Thyroid gland (tissue), 4 donors: Measurements from ENCODE around the gene WDR91. TPM values are rescaled to one million over a fixed set of nuclear protein-coding genes. Genes with fewer than 3 reads are reported as not detected.

Experiments
- DNase-seq, 2 donors: peaks; one replicate each; pipeline ENCODE4 v3.0.0-alpha.2; 2019
- H3K27ac ChIP-seq, 3 donors: fragments of 200-600 bp; sonication (generic); 1 replicate in 2 of 3; 2 replicates in 1 of 3; pipeline ENCODE4 v1.5.1; 2016 to 2019; ENCODE audit warnings: mild to moderate bottlenecking in 1 of 3, moderate library complexity in 1 of 3
- H3K27me3 ChIP-seq: fragments of 200-600 bp; sonication (generic); one replicate; pipeline ENCODE4 v1.5.1; 2019
- H3K36me3 ChIP-seq, 2 donors: fragments of 200-600 bp; sonication (generic); one replicate each; pipeline ENCODE4 v1.5.1; 2016 to 2019
- H3K4me1 ChIP-seq, 2 donors: fragments of 200-600 bp; sonication (generic); one replicate each; pipeline ENCODE4 v1.5.1; 2017 to 2019
- H3K4me3 ChIP-seq, 3 donors: fragments of 200-600 bp; sonication (generic); replicated peaks in 1 of 3; 1 replicate in 2 of 3; 2 replicates in 1 of 3; pipeline ENCODE4 v1.5.1; 2016; ENCODE audit warnings: mild to moderate bottlenecking in 1 of 3
- H3K9me3 ChIP-seq: fragments of 200-600 bp; sonication (generic); one replicate; pipeline ENCODE4 v1.5.1; 2017
- CTCF ChIP-seq, 6 experiments: fragments of 200-600 bp in 3 of 6; fragments of 450-650 bp in 3 of 6; sonication (generic) in 3 of 6; IDR thresholded peaks; one replicate each; pipeline ENCODE4 v1.5.1; 2016 to 2019; ENCODE audit warnings: antibody characterized with exemption in 6 of 6, mild to moderate bottlenecking in 2 of 6, inconsistent platforms in 1 of 6, moderate library complexity in 1 of 6
- POLR2A ChIP-seq, 2 donors: fragments of 450-650 bp; IDR thresholded peaks; one replicate each; pipeline ENCODE4 v1.6.1; 2017; ENCODE audit warnings: antibody characterized with exemption in 2 of 2, mild to moderate bottlenecking in 2 of 2, moderate library complexity in 1 of 2
- WGBS, 2 donors: methylation state at CpG; one replicate each; pipeline ENCODE4 v1.1.5; 2017; 5-methylcytosine and 5-hydroxymethylcytosine counted together
- intact Hi-C: fragments of 100-400 bp; cut with DNase I; formaldehyde crosslinking; loops from one replicate; pipeline ENCODE4 v1.15.1; 2023
- total RNA-seq, 4 donors: library from RNA; depleted of rRNA; stranded (reverse); fragments of >200 nt; gene quantifications; one replicate each; pipeline ENCODE4 v1.2.3, GENCODE V29; 2016

The WDR91 gene
- total RNA-seq, 4 donors from 2014 or later: 8.4 to 34.4 (median 9.1) TPM

GRCh38 chr7:135168489-135169140 lies 42.7 kb downstream of the WDR91 start:
- Histone ChIP-seq H3K4me1 (peaks cover 20 to 44% of the 10 kb centered on the region in 2 donors), H3K27me3 (no peaks in the 10 kb centered on the region), H3K4me3 (no peak overlapping the region), H3K9me3 (no peaks in the 10 kb centered on the region), H3K36me3 (peaks cover 20 to 27% of the 10 kb centered on the region in 2 donors), H3K27ac (peak overlapping the region in 2 of 3 donors; percentile 92 to 95)
- no peak for TF ChIP-seq CTCF (IDR thresholded peaks at IDR 0.05)
- TF ChIP-seq POLR2A (IDR thresholded peaks at IDR 0.05): no peak
- intact Hi-C loops: loop anchor here (10.0 kb wide), 1 partner anchor 514 kb away; no protein-coding TSS in a partner anchor
- WGBS, 2 donors: 92 to 95% methylated on average over 13 of the region's 13 CpGs
- DNase-seq: no peak

- Histone ChIP-seq H3K4me3 (no peak overlapping the region), H3K36me3 (peaks cover 20 to 27% of the 10 kb centered on the region in 2 donors), H3K9me3 (no peaks in the 10 kb centered on the region), H3K27me3 (no peaks in the 10 kb centered on the region), H3K4me1 (peaks cover 20 to 44% of the 10 kb centered on the region in 2 donors), H3K27ac (peak overlapping the region in 1 of 3 donors; percentile 95)
- TF ChIP-seq POLR2A (IDR thresholded peaks at IDR 0.05): no peak
- TF ChIP-seq CTCF (IDR thresholded peaks at IDR 0.05): no peak
- 55 to 59% methylated on average over 9 of the region's 9 CpGs for WGBS, 2 donors
- no peak for DNase-seq
- intact Hi-C loops: loop anchor here (10.0 kb wide), 1 partner anchor 513 kb away; no protein-coding TSS in a partner anchor
Measured at GRCh38 chr7:135168001-135168400, 43.3 kb downstream of the WDR91 start.

- H3K36me3 ChIP-seq: peaks cover 20 to 27% of the 10 kb centered on the region in 2 donors
- peak overlapping the region in 2 of 3 donors; percentile 39 to 95 for H3K27ac ChIP-seq
- H3K27me3 ChIP-seq: no peaks in the 10 kb centered on the region
- TF ChIP-seq CTCF (IDR thresholded peaks at IDR 0.05): no peak
- TF ChIP-seq POLR2A (IDR thresholded peaks at IDR 0.05): no peak
- H3K9me3 ChIP-seq: no peaks in the 10 kb centered on the region
- no peak overlapping the region for H3K4me3 ChIP-seq
- intact Hi-C loops: loop anchor here (10.0 kb wide), 1 partner anchor 513 kb away; no protein-coding TSS in a partner anchor
- WGBS, 2 donors: 88 to 92% methylated on average over 12 of the region's 12 CpGs
- DNase-seq: no peak
- peaks cover 20 to 44% of the 10 kb centered on the region in 2 donors for H3K4me1 ChIP-seq
Measured at GRCh38 chr7:135167365-135167917, 43.9 kb downstream of the WDR91 start.

- H3K27ac ChIP-seq: peak overlapping the region in 2 of 3 donors; percentile 47 to 95
- no peaks in the 10 kb centered on the region for H3K27me3 ChIP-seq
- intact Hi-C loops: loop anchor here (10.0 kb wide), 1 partner anchor 512 kb away; no protein-coding TSS in a partner anchor
- peak in 1 of 2 donors; percentile 32 for DNase-seq
- no peak overlapping the region for H3K4me3 ChIP-seq
- TF ChIP-seq POLR2A (IDR thresholded peaks at IDR 0.05): no peak
- no peak for TF ChIP-seq CTCF (IDR thresholded peaks at IDR 0.05)
- no peaks in the 10 kb centered on the region for H3K9me3 ChIP-seq
- H3K4me1 ChIP-seq: peaks cover 20 to 43% of the 10 kb centered on the region in 2 donors
- WGBS, 2 donors: 79 to 88% methylated on average over 13 to 18 of the region's 18 CpGs
- peaks cover 20 to 27% of the 10 kb centered on the region in 2 donors for H3K36me3 ChIP-seq
Measured at GRCh38 chr7:135166338-135166990, 44.9 kb downstream of the WDR91 start.
